H1 (cell line): ENCODE results near the gene COL27A1. TPM values are rescaled to one million over a fixed set of nuclear protein-coding genes. Genes with fewer than 3 reads are reported as not detected.

Experiments used
- CTCF ChIA-PET: fragments of 300-600 bp; sonication (Branson Sonifier 250); formaldehyde crosslinking; loops from one replicate; lab custom pipeline; 2021; ENCODE audit not compliant: partially characterized antibody; lab: Charles Lee
- POLR2A ChIA-PET: fragments of 300-600 bp; sonication (Branson Sonifier 250); formaldehyde crosslinking; loops from one replicate; lab custom pipeline; 2021; ENCODE audit warnings: inconsistent platforms; ENCODE audit not compliant: partially characterized antibody; lab: Charles Lee
- DNase-seq, 2 experiments: peaks; one replicate each; pipeline versions ENCODE4 v3.0.0 to v3.0.0-alpha.2; 2010 to 2022; ENCODE audit warnings: low spot score in 2 of 2, low read depth in 1 of 2, mixed read lengths in 1 of 2
- FAIRE-seq: peaks from 2 replicates; lab custom pipeline; 2011; peaks lifted over from hg19 to GRCh38; lab: Jason Lieb, UNC
- H2AFZ ChIP-seq: 2 replicates; pipeline ENCODE4 v1.8.1; 2012; ENCODE audit warnings: low read length, inconsistent platforms
- H2AK5ac ChIP-seq: 2 replicates; pipeline ENCODE4 v1.6.1; 2013; ENCODE audit warnings: low read depth, low read length
- H2BK120ac ChIP-seq: replicated peaks from 2 replicates; pipeline ENCODE3; 2013; ENCODE audit warnings: low read depth, low read length, inconsistent platforms
- H2BK12ac ChIP-seq: 2 replicates; pipeline ENCODE4 v1.6.1; 2013; ENCODE audit warnings: low read depth, low read length
- H2BK15ac ChIP-seq: 2 replicates; pipeline ENCODE4 v1.6.1; 2013; ENCODE audit warnings: low read length
- H2BK20ac ChIP-seq: 2 replicates; pipeline ENCODE4 v1.6.1; 2013; ENCODE audit warnings: low read length
- H2BK5ac ChIP-seq: 2 replicates; pipeline ENCODE4 v1.6.1; 2013; ENCODE audit warnings: low read depth, low read length
- H3K14ac ChIP-seq: 2 replicates; pipeline ENCODE4 v1.6.1; 2013; ENCODE audit warnings: inconsistent platforms; ENCODE audit not compliant: insufficient read length
- H3K18ac ChIP-seq: 2 replicates; pipeline ENCODE4 v1.6.1; 2013; ENCODE audit warnings: low read length; ENCODE audit errors: extremely low read depth
- H3K23ac ChIP-seq: 2 replicates; pipeline ENCODE4 v1.6.1; 2013; ENCODE audit warnings: inconsistent platforms; ENCODE audit not compliant: insufficient read length
- H3K23me2 ChIP-seq: 2 replicates; pipeline ENCODE4 v1.6.1; 2013; ENCODE audit warnings: low read depth, low read length
- H3K27ac ChIP-seq: 2 replicates; pipeline ENCODE4 v1.6.1; 2011; ENCODE audit warnings: low read depth, low read length, inconsistent platforms
- H3K27me3 ChIP-seq, 4 experiments: replicated peaks in 1 of 4; 1 replicate in 1 of 4; 2 replicates in 3 of 4; pipeline versions ENCODE4 v1.6.1 to v1.8.1; 2011 to 2013; ENCODE audit warnings: low read length in 3 of 4, mild to moderate bottlenecking in 3 of 4, inconsistent platforms in 2 of 4, mixed read lengths in 2 of 4, moderate library complexity in 1 of 4; ENCODE audit not compliant: control insufficient read depth in 3 of 4, insufficient read depth in 3 of 4; ENCODE audit errors: extremely low read depth in 1 of 4
- H3K36me3 ChIP-seq, 4 experiments: 2 replicates each; pipeline versions ENCODE4 v1.6.1 to v1.8.1; 2011 to 2013; ENCODE audit warnings: mild to moderate bottlenecking in 4 of 4, low read length in 3 of 4, moderate library complexity in 2 of 4, control low read depth in 1 of 4, inconsistent platforms in 1 of 4; ENCODE audit not compliant: insufficient read depth in 4 of 4, control insufficient read depth in 2 of 4
- H3K4ac ChIP-seq: replicated peaks from 2 replicates; pipeline ENCODE3; 2013; ENCODE audit warnings: low read length, low read depth, mixed read lengths, inconsistent platforms; ENCODE audit not compliant: insufficient read length
- H3K4me1 ChIP-seq, 4 experiments: replicated peaks in 1 of 4; 1 replicate in 1 of 4; 2 replicates in 3 of 4; pipeline versions ENCODE4 v1.6.1 to v1.8.1; 2011 to 2013; ENCODE audit warnings: low read length in 3 of 4, inconsistent platforms in 2 of 4, mixed read lengths in 1 of 4; ENCODE audit not compliant: insufficient read depth in 4 of 4, control insufficient read depth in 3 of 4
- H3K4me2 ChIP-seq, 2 experiments: 2 replicates each; pipeline versions ENCODE4 v1.6.1 to v1.8.1; 2011 to 2013; ENCODE audit warnings: low read depth in 2 of 2, low read length in 2 of 2, control low read depth in 1 of 2, inconsistent platforms in 1 of 2, mild to moderate bottlenecking in 1 of 2; ENCODE audit not compliant: insufficient read depth in 1 of 2
- H3K4me3 ChIP-seq, 4 experiments: fragments of 200-600, 300-600 bp in 1 of 4; sonication (generic), shearing (Covaris generic), sonication (Bioruptor Twin) in 1 of 4; 2 replicates each; pipeline versions ENCODE4 v1.5.1 to v1.8.1; 2011 to 2016; ENCODE audit warnings: low read length in 4 of 4, low read depth in 3 of 4, control low read depth in 2 of 4, inconsistent platforms in 2 of 4, mild to moderate bottlenecking in 2 of 4, mixed read lengths in 1 of 4, moderate library complexity in 1 of 4; ENCODE audit not compliant: insufficient read depth in 2 of 4; ENCODE audit errors: extremely low read depth in 1 of 4
- H3K56ac ChIP-seq: replicated peaks from 2 replicates; pipeline ENCODE3; 2013; ENCODE audit warnings: low read depth, mild to moderate bottlenecking, mixed read lengths, low read length, inconsistent platforms; ENCODE audit not compliant: insufficient read length
- H3K79me1 ChIP-seq: 2 replicates; pipeline ENCODE4 v1.6.1; 2013; ENCODE audit warnings: low read depth, low read length, control low read depth
- H3K79me2 ChIP-seq, 2 experiments: 2 replicates each; pipeline versions ENCODE4 v1.6.1 to v1.8.1; 2012 to 2013; ENCODE audit warnings: low read length in 2 of 2, mild to moderate bottlenecking in 2 of 2, inconsistent platforms in 1 of 2; ENCODE audit not compliant: insufficient read depth in 2 of 2, control insufficient read depth in 1 of 2
- H3K9ac ChIP-seq, 4 experiments: replicated peaks in 1 of 4; 1 replicate in 1 of 4; 2 replicates in 3 of 4; pipeline versions ENCODE4 v1.6.1 to v1.8.1; 2011 to 2013; ENCODE audit warnings: low read depth in 3 of 4, low read length in 3 of 4, control low read depth in 2 of 4, mild to moderate bottlenecking in 2 of 4, moderate library complexity in 2 of 4, inconsistent platforms in 1 of 4; ENCODE audit errors: extremely low read depth in 1 of 4
- H3K9me3 ChIP-seq, 2 experiments: 2 replicates each; pipeline versions ENCODE4 v1.6.1 to v1.8.1; 2012 to 2013; ENCODE audit warnings: mild to moderate bottlenecking in 2 of 2, moderate library complexity in 2 of 2, control low read depth in 1 of 2, inconsistent platforms in 1 of 2, low read depth in 1 of 2, low read length in 1 of 2, mixed read lengths in 1 of 2; ENCODE audit not compliant: insufficient read depth in 2 of 2
- H4K20me1 ChIP-seq, 2 experiments: replicated peaks in 1 of 2; 2 replicates each; pipeline versions ENCODE3 to v1.8.1; 2011 to 2013; ENCODE audit warnings: inconsistent platforms in 2 of 2, low read length in 2 of 2, mild to moderate bottlenecking in 1 of 2; ENCODE audit not compliant: insufficient read depth in 2 of 2, control insufficient read depth in 1 of 2
- H4K5ac ChIP-seq: 2 replicates; pipeline ENCODE4 v1.6.1; 2013; ENCODE audit warnings: low read length, low read depth, mixed read lengths, inconsistent platforms; ENCODE audit not compliant: insufficient read length
- H4K8ac ChIP-seq: 2 replicates; pipeline ENCODE4 v1.8.0; 2013; ENCODE audit warnings: mild to moderate bottlenecking, moderate library complexity, low read length, inconsistent platforms; ENCODE audit not compliant: insufficient read depth; ENCODE audit errors: extremely low read depth
- H4K91ac ChIP-seq: replicated peaks from 2 replicates; pipeline ENCODE3; 2013; ENCODE audit warnings: low read length, mixed read lengths, inconsistent platforms; ENCODE audit not compliant: insufficient read length
- ASH2L ChIP-seq: fragments of 200-600, 300-600 bp; sonication (generic); IDR thresholded peaks from one replicate; pipeline ENCODE4 v1.7.1; 2017; ENCODE audit warnings: low read length
- EGR1 ChIP-seq: IDR thresholded peaks from 2 replicates; pipeline ENCODE4 v1.6.1; 2011; ENCODE audit warnings: low read depth, low read length, borderline replicate concordance
- RFX5 ChIP-seq: IDR thresholded peaks from 2 replicates; pipeline ENCODE4 v1.6.1; 2011; ENCODE audit warnings: low read depth, low read length, improper control_type of control experiment, borderline replicate concordance
- SIX5 ChIP-seq: IDR thresholded peaks from 2 replicates; pipeline ENCODE4 v1.6.1; 2011; ENCODE audit warnings: mild to moderate bottlenecking, low read depth, low read length
- WGBS, 2 experiments: shearing (Covaris generic) in 1 of 2; methylation state at CpG; one replicate each; pipeline versions ENCODE4 v1.1.6 to v1.1.7; 2013 to 2015; ENCODE audit warnings: low lambda C conversion rate in 2 of 2, mixed read lengths in 2 of 2, inconsistent platforms in 1 of 2, low coverage in 1 of 2, missing lambda C conversion rate in 1 of 2; ENCODE audit not compliant: insufficient replicate concordance in 2 of 2, insufficient coverage in 1 of 2, insufficient read length in 1 of 2; ENCODE audit errors: extremely low coverage in 1 of 2, missing lambda C conversion rate in 1 of 2; 5-methylcytosine and 5-hydroxymethylcytosine counted together
- polyA plus RNA-seq, 7 experiments: library from polyadenylated mRNA; depleted of rRNA in 3 of 7; stranded (reverse) in 5 of 7; unstranded in 2 of 7; fragments of >200 nt in 5 of 7; fragments of 200-250 nt in 2 of 7; gene quantifications; 1 replicate in 5 of 7; 2 replicates in 1 of 7; 4 replicates in 1 of 7; pipeline versions ENCODE4 v1.2.1 to v1.2.3, GENCODE V29; 2011 to 2013; ENCODE audit warnings: missing spikeins in 2 of 7, mixed read lengths in 2 of 7
- total RNA-seq: library from RNA; stranded (reverse); fragmentation: NEBNext Ultra II Directional; extraction: Animal tissue kit (Norgen Biotek cat#: 25700); gene quantifications from 2 replicates; pipeline ENCODE4 v1.2.1, GENCODE V29; 2021

Gene COL27A1
- total and polyA plus RNA-seq, 2 of the 8 experiments (the other 6 are each of a cell fraction or from before 2014, with no cell fraction given), result 15.1 to 22.8 TPM

GRCh38 chr9:114138552-114138971 is 16.8 kb upstream of the COL27A1 start:
- ChIA-PET CTCF (interaction anchor here (0.6 to 5.0 kb wide), 10 partner anchors 9 to 133 kb away, joined by 3 to 40 read pairs (median 4); no protein-coding TSS in a partner anchor), POLR2A (no interaction called here)
- no peak overlapping the region for H3K4me3 ChIP-seq
- H2AFZ ChIP-seq, result no peak overlapping the region
- no peak overlapping the region for H2BK5ac ChIP-seq
- H3K4me1 ChIP-seq, result no peaks in the 10 kb centered on the region; a peak in 1 of 7 replicates
- no peak overlapping the region for H4K5ac ChIP-seq
- no peaks in the 10 kb centered on the region; a peak in 3 of 7 replicates for H3K27me3 ChIP-seq
- peaks cover 2% of the 10 kb centered on the region; the same call in 1 of the 2 replicates for H3K23me2 ChIP-seq
- H2BK120ac ChIP-seq, result no peak overlapping the region
- no peak for TF ChIP-seq EGR1
- TF ChIP-seq SIX5, result no peak
- no peak for TF ChIP-seq ASH2L
- TF ChIP-seq RFX5, result no peak
- no peaks in the 10 kb centered on the region for H3K36me3 ChIP-seq
- no peak overlapping the region for H3K18ac ChIP-seq
- no peak overlapping the region for H3K23ac ChIP-seq
- no peak overlapping the region for H2BK12ac ChIP-seq
- no peak overlapping the region for H3K4me2 ChIP-seq
- no peaks in the 10 kb centered on the region for H3K79me2 ChIP-seq
- no peaks in the 10 kb centered on the region for H4K20me1 ChIP-seq
- H2BK15ac ChIP-seq, result no peak overlapping the region
- H4K8ac ChIP-seq, result no peak overlapping the region
- FAIRE-seq (no peak), DNase-seq (no peak)
- no peak overlapping the region for H4K91ac ChIP-seq
- H3K14ac ChIP-seq, result no peak overlapping the region
- H3K79me1 ChIP-seq, result no peaks in the 10 kb centered on the region
- H3K56ac ChIP-seq, result no peak overlapping the region
- H2BK20ac ChIP-seq, result no peak overlapping the region
- H2AK5ac ChIP-seq, result no peak overlapping the region
- H3K27ac ChIP-seq, result no peak overlapping the region
- no peak overlapping the region for H3K4ac ChIP-seq
- 96% methylated on average over 8 of the region's 8 CpGs; no CpG with 5 or more reads in 1 of the 2 experiments for WGBS, 2 experiments
- no peaks in the 10 kb centered on the region for H3K9me3 ChIP-seq
- H3K9ac ChIP-seq, result no peak overlapping the region
